HepG2 (cell line): ENCODE measurements around the gene CES3. TPM values are rescaled to one million over a fixed set of nuclear protein-coding genes. Genes with fewer than 3 reads are reported as not detected.

Experiments
- CEBPG ChIP-seq: IDR thresholded peaks from 2 replicates; pipeline ENCODE4 v1.6.1; 2016
- ESRRA ChIP-seq: sonication (generic); formaldehyde crosslinking; IDR thresholded peaks from 2 replicates; pipeline ENCODE4 v1.5.1; 2020; ENCODE audit warnings: mild to moderate bottlenecking, low read depth, missing genetic modification reagents
- GTF2F1 ChIP-seq: fragments of 150-350 bp; IDR thresholded peaks from 2 replicates; pipeline ENCODE4 v1.6.1; 2014; ENCODE audit warnings: low read length
- KAT8 ChIP-seq: IDR thresholded peaks from 2 replicates; pipeline ENCODE4 v1.6.1; 2016; ENCODE audit warnings: missing genetic modification reagents, missing compliant biosample characterization
- KLF6 ChIP-seq: IDR thresholded peaks from 2 replicates; pipeline ENCODE4 v1.8.0; 2016; ENCODE audit warnings: missing biosample characterization, missing genetic modification reagents
- MBNL3 ChIP-seq: fragments of 250-450 bp; sonication (Bioruptor Pico); conservative IDR thresholded peaks from 2 replicates; pipeline ENCODE4 v1.8.0; 2022; ENCODE audit warnings: mild to moderate bottlenecking, inconsistent platforms
- MZF1 ChIP-seq: sonication (generic); formaldehyde crosslinking; IDR thresholded peaks from 2 replicates; pipeline ENCODE4 v1.8.1; 2023; ENCODE audit warnings: mild to moderate bottlenecking, missing genetic modification reagents, borderline replicate concordance
- NCOR1 ChIP-seq: fragments of 200-600 bp; sonication (generic); IDR thresholded peaks from 2 replicates; pipeline ENCODE4 v1.7.0; 2017; ENCODE audit warnings: antibody characterized with exemption, low read length, borderline replicate concordance
- NR2F6 ChIP-seq, 2 experiments: IDR thresholded peaks; 2 replicates each; pipeline ENCODE4 v1.6.1; 2016; ENCODE audit warnings: antibody characterized with exemption in 1 of 2, mild to moderate bottlenecking in 1 of 2
- PRMT3 ChIP-seq: sonication (generic); formaldehyde crosslinking; IDR thresholded peaks from 2 replicates; pipeline ENCODE4 v1.8.1; 2022; ENCODE audit warnings: low read depth, mild to moderate bottlenecking, moderate library complexity, missing genetic modification reagents, borderline replicate concordance
- SKI ChIP-seq: fragments of 450-650 bp; IDR thresholded peaks from one replicate; pipeline ENCODE4 v1.6.1; 2018; ENCODE audit warnings: mild to moderate bottlenecking; ENCODE audit not compliant: partially characterized antibody
- SMARCC2 ChIP-seq: fragments of 450-650 bp; IDR thresholded peaks from 2 replicates; pipeline ENCODE4 v1.6.1; 2017; ENCODE audit warnings: antibody characterized with exemption, mild to moderate bottlenecking
- SNAI1 ChIP-seq: sonication (generic); formaldehyde crosslinking; IDR thresholded peaks from 2 replicates; pipeline ENCODE4 v1.5.0; 2020; ENCODE audit warnings: mild to moderate bottlenecking, missing genetic modification reagents, borderline replicate concordance
- SNAPC4 ChIP-seq: sonication (generic); formaldehyde crosslinking; IDR thresholded peaks from 2 replicates; pipeline ENCODE4 v1.4.0; 2020; ENCODE audit warnings: mild to moderate bottlenecking, missing genetic modification reagents
- SP140L ChIP-seq: sonication (generic); formaldehyde crosslinking; IDR thresholded peaks from 2 replicates; pipeline ENCODE4 v1.4.0; 2020; ENCODE audit warnings: missing genetic modification reagents, borderline replicate concordance
- TBL1XR1 ChIP-seq: fragments of 150-350 bp; IDR thresholded peaks from 2 replicates; pipeline ENCODE4 v1.6.1; 2014; ENCODE audit warnings: borderline replicate concordance, low read length; ENCODE audit not compliant: partially characterized antibody
- TBX2 ChIP-seq: sonication (generic); formaldehyde crosslinking; IDR thresholded peaks from 2 replicates; pipeline ENCODE4 v1.5.0; 2020; ENCODE audit warnings: missing genetic modification reagents, mild to moderate bottlenecking, borderline replicate concordance
- U2AF2 ChIP-seq: fragments of 200-400 bp; formaldehyde crosslinking; IDR thresholded peaks from 2 replicates; pipeline ENCODE4 v1.6.1; 2017; ENCODE audit warnings: low read depth, mild to moderate bottlenecking, low read length
- ZBTB42 ChIP-seq: sonication (generic); formaldehyde crosslinking; IDR thresholded peaks from 2 replicates; pipeline ENCODE4 v1.5.0; 2020; ENCODE audit warnings: mild to moderate bottlenecking, missing genetic modification reagents
- ZMYM2 ChIP-seq: sonication (generic); formaldehyde crosslinking; IDR thresholded peaks from 2 replicates; pipeline ENCODE4 v1.8.0; 2022; ENCODE audit warnings: mild to moderate bottlenecking, missing genetic modification reagents
- ZNF282 ChIP-seq: fragments of 450-650 bp; IDR thresholded peaks from 2 replicates; pipeline ENCODE4 v1.6.1; 2018; ENCODE audit not compliant: partially characterized antibody
- ZNF343 ChIP-seq: sonication (generic); formaldehyde crosslinking; IDR thresholded peaks from 2 replicates; pipeline ENCODE4 v1.4.0; 2020; ENCODE audit warnings: mild to moderate bottlenecking, missing genetic modification reagents
- ZNF367 ChIP-seq: sonication (generic); formaldehyde crosslinking; IDR thresholded peaks from 2 replicates; pipeline ENCODE4 v1.4.0; 2020; ENCODE audit warnings: missing genetic modification reagents, borderline replicate concordance
- ZNF605 ChIP-seq: sonication (generic); formaldehyde crosslinking; IDR thresholded peaks from 2 replicates; pipeline ENCODE4 v1.8.0; 2022; ENCODE audit warnings: mild to moderate bottlenecking, missing genetic modification reagents
- ZNF674 ChIP-seq: sonication (generic); formaldehyde crosslinking; IDR thresholded peaks from 2 replicates; pipeline ENCODE4 v1.5.0; 2020; ENCODE audit warnings: low read depth, mild to moderate bottlenecking, missing genetic modification reagents
- ZNF678 ChIP-seq: sonication (generic); formaldehyde crosslinking; IDR thresholded peaks from 2 replicates; pipeline ENCODE4 v1.4.0; 2020; ENCODE audit warnings: mild to moderate bottlenecking, missing genetic modification reagents
- polyA plus RNA-seq, 8 experiments: library from polyadenylated mRNA; depleted of rRNA in 3 of 8; stranded (reverse) in 7 of 8; unstranded in 1 of 8; fragments of >200 nt; fragmentation: Illumina TruSeq in 4 of 8; extraction: Trizol in 4 of 8; gene quantifications; 2 replicates each; pipeline versions ENCODE4 v1.2.1 to v1.2.3, GENCODE V29; 2011 to 2016; ENCODE audit warnings: low read depth in 4 of 8, missing spikeins in 1 of 8, mixed read lengths in 1 of 8; ENCODE audit not compliant: insufficient read depth in 1 of 8
- total RNA-seq, 5 experiments: library from RNA; depleted of rRNA; stranded (reverse); fragments of >200 nt; fragmentation: Illumina TruSeq; extraction: Trizol; gene quantifications; 2 replicates each; pipeline ENCODE4 v1.2.3, GENCODE V29; 2016; ENCODE audit warnings: low read depth in 1 of 5
- TF ChIP-seq, protein P1 (sequence below): IDR thresholded peaks from 2 replicates; pipeline ENCODE4 v1.6.1; 2016; ENCODE audit warnings: missing compliant biosample characterization, missing genetic modification reagents, borderline replicate concordance

Gene CES3
- total and polyA plus RNA-seq, 2 of the 13 experiments (the other 11 are each of a cell fraction or from before 2014, with no cell fraction given), result 6.6 to 17.4 TPM

- TF ChIP-seq GTF2F1 (no peak), U2AF2 (no peak), KLF6 (CRISPR knock-in tag) (peak; percentile 67; the same call in 1 of the 2 replicates), CEBPG (peak; percentile 97), ZMYM2 (peak; percentile 66), SNAI1 (CRISPR knock-in tag) (no peak), TBL1XR1 (peak; percentile 55), ZNF343 (CRISPR knock-in tag) (no peak), ZNF282 (no peak), SP140L (CRISPR knock-in tag) (no peak), ZBTB42 (CRISPR knock-in tag) (no peak), SMARCC2 (no peak), NCOR1 (peak; percentile 76; the same call in 1 of the 2 replicates), MBNL3 (no peak), ZNF678 (CRISPR knock-in tag) (no peak), PRMT3 (CRISPR knock-in tag) (no peak), ESRRA (CRISPR knock-in tag) (no peak), ZNF367 (CRISPR knock-in tag) (no peak), TBX2 (CRISPR knock-in tag) (0 out of 2 replicates have a peak, but pooled peaks have one; percentile 49), NR2F6 (IDR thresholded peaks at IDR 0.05) (peak; percentile 15; the same call in 1 of the 2 replicates), NR2F6 (CRISPR knock-in tag; IDR thresholded peaks at IDR 0.05) (peak; percentile 57; the same call in 1 of the 2 replicates), SKI (peak; percentile 55), ZNF674 (no peak), ZNF605 (CRISPR knock-in tag) (no peak), MZF1 (CRISPR knock-in tag) (no peak), KAT8 (CRISPR knock-in tag) (peak; percentile 61; the same call in 1 of the 2 replicates), SNAPC4 (CRISPR knock-in tag) (no peak)
- TF ChIP-seq, protein P1, sequence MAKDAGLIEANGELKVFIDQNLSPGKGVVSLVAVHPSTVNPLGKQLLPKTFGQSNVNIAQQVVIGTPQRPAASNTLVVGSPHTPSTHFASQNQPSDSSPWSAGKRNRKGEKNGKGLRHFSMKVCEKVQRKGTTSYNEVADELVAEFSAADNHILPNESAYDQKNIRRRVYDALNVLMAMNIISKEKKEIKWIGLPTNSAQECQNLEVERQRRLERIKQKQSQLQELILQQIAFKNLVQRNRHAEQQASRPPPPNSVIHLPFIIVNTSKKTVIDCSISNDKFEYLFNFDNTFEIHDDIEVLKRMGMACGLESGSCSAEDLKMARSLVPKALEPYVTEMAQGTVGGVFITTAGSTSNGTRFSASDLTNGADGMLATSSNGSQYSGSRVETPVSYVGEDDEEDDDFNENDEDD (CRISPR knock-in tag), result 0 out of 2 replicates have a peak, but pooled peaks have one; percentile 22
These were observed 35.4 kb downstream of the CES3 start (continued) for GRCh38 chr16:66996324-66996982.
